Adipose tissue (tissue), 3 donors: Measurements from ENCODE around the gene CTRB2. TPM values are rescaled to one million over a fixed set of nuclear protein-coding genes. Genes with fewer than 3 reads are reported as not detected.

Experiments
- H3K27ac ChIP-seq: one replicate; pipeline ENCODE4 v1.5.1; 2013; ENCODE audit warnings: low read depth, low read length
- whole genome bisulfite sequencing, 3 donors: extraction: QIAGEN DNeasy Blood & Tissue Kit; methylation state at CpG; one replicate each; pipeline ENCODE4 v1.1.7; 2013; 5-methylcytosine and 5-hydroxymethylcytosine counted together
- polyA plus RNA-seq, 3 donors: library from polyadenylated mRNA; stranded (reverse); fragments of 200-250 nt; gene quantifications; one replicate each; pipeline ENCODE4 v1.2.3, GENCODE V29; 2013
- donor health status: healthy with polysubstance abuse.
- donor health status: Bipolar disorder and iron deficiency.
- donor health status: healthy.

The CTRB2 gene
- polyA plus RNA-seq, 3 donors: 1.9 to 31,205 (median 11.5) TPM

DNA sequence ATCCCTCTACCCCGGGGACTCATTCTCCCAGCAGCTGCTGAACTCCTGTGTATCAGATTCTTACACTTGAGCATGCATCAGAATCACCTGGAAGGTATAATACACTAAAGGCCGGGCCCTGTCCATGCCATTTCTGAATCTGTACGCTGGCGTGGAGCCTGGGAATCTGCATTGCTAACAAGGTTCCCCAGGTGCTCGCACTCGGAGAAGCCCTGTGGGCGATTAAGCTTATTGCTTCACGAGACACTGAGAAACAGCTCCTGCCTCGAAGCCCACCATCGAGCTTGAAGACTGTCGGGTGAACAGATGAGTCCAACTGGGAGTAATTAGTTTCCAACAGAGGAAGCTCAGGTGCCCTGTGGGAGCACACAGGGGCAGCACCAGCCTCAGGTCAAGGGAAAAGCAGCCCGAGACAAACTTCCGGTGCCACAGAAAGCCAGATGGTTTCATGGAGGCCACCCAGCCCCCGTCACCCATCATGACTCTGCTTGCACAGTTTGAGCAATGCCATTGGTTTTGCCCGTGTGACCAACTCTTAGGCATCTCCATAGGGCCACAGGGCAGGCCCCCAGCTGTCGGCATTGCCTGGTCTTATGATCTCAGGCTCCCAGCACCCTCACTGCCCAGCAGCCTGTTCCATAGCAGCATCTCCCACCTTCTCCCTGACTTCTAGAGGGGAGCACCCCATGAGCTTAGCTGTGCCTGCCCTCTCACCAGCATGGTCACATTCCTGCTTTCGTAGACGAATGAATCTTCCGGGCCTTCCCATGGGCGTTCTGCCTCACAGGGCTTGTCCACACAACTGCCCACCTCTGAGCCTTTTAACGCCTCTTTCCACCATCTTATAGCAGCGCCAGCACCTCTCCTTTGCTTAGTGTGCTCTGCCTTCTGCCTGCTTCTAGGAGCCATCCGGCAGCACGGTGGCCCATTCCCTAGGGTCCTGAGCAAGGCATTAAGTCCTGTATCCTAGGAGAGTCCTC is 10.9 kb downstream of the CTRB2 start:
- H3K27ac ChIP-seq: no peak overlapping the region
- 81 to 84% (median 83%) methylated on average over 24 of the region's 24 CpGs for WGBS, 3 donors

DNA sequence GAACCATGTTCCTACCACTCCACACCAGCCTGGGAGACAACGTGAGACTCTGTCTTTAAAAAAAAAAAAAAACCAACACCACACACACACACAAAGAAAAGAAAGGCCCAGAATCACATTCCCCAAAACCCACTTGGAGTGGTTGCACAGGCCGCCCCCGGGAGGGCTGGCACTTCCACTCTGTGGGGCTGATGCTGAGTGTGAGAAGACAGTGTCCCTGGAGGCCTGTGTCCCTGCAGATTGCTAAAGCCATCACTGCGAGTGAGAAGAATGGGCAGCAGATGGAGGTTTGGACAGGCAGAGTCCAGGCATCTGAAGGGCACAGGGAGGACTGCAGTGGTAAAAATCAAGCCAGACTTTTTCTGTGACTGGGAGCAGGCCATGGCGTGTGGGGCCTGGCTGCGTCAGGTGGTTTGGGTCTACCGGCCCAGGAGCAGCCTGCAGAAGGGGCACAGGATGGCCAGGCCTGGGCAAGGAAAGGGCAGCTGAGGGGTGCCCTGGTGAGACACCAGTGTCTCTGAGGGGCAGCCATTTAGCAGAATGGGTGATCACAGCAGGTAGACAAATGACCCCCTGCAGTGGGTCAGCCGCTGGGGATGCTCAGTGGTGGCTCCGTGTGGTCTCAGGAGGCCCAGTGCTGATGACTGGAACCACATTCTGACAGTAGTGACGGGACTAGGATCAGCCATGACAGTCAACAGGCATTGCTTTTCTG is 13.1 kb downstream of the CTRB2 start:
- WGBS, 3 donors: 84 to 87% (median 85%) methylated on average over 10 of the region's 10 CpGs
- no peak overlapping the region for H3K27ac ChIP-seq

DNA sequence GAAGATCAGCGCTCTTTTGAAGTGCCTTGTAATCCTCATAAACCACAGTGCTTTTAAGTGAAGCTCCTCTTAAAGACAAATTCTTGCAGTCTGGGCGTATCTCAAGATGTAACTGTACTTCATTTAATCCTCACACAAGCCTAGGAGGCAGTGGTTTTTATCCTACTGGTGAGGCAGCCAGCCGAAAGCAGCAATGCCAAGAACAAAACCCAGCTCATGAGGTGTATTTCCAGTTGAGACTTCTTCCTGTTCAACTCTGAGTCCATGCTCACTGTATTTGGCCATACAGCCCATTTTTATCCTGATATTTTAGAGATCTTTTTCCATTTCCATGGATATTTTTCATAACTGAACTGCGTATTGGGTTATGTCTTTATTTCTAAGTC is 13.7 kb downstream of the CTRB2 start:
- no peak overlapping the region for H3K27ac ChIP-seq
- 91 to 97% (median 97%) methylated on average over 4 of the region's 4 CpGs for WGBS, 3 donors

DNA sequence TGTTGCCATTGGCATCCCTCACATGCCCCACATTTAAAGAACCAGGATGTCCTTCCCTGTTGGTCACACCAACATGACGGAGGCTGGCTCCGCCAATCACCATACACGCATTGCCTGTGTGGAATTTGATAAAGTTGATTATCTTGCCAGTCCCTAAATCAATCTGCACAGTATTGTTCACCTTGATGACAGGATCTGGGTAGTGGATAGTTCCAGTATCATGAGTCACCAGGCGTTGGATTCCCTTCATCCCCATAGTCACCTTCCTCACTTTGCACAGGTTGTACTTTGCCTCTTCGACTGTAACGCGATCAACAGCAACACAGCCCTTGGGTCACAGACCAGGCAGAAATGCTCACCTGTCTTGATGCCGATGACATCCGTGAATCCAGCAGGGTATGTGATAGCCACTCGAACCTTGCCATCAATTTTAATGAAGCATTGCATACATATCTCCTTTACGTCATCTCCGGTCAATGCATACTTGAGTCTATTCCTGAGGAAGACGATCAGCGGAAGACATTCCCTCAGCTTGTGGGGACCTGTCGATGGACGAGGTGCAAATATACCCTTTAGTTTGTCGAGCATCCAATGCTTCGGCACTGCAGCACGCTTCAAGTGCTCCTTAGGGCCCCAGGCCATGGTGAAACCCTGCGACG is 14.2 kb downstream of the CTRB2 start:
- WGBS, 3 donors: 90 to 95% (median 92%) methylated on average over 21 of the region's 21 CpGs
- no peak overlapping the region for H3K27ac ChIP-seq

DNA sequence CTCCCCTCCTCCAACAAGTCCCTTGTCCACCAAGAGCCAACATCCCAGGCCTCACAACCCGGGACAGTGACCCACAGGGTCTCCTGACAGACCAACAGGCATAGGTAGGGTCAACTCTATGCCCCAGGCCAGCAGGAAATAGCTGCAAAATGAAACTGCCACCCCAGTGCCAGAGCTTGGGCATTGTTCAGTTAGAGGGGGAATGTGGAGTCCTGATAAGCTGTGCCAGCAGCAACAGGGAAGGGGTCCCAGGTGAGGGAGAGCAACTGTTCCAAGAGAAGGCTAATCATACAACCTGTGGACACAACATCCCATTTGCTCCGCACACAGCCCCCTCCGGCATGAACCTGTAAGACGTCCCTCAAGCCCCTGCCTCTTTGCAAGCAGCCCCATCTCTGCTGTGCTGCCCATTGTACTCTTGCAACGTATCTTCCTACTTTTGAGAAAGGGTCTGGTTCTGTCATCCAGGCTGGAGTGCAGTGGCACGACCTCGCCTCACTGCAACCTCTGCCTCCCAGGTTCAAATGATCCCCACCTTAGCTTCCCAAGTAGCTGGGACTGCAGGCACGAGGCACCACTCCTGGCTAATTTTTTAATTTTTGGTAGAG is 17.2 kb downstream of the CTRB2 start:
- H3K27ac ChIP-seq: no peak overlapping the region
- WGBS, 3 donors: 79 to 89% (median 79%) methylated on average over 8 of the region's 8 CpGs

DNA sequence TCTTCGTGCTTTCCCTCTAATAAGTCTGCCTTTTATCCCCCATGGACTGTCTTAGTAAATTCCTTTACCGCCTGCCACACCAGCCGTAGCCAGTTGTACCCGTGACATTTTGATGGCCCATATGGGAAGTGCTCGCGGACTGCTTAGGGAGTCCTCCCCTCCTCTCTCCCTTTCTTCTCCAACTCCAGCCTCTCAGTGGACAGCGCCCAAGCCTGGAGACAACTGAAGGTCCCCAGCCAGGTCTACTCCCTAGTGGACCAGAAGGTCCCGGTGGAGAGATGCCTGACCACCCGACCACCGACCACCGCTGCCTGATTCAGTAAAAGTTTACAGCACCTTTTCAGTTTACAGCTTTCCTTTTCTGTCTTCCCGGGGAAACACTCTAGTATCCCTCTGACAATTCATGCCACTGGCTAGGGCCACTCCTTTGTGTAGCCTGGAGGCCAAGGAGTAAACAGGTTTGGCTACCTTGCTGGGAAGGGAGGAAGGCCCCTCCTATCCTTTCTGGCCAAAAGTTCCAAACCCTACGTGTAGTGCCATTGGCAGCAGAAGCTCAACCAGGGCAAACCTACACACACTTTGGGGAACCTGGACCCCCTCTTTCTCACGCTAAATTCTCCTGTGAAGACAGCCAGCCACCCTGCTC is 18.0 kb downstream of the CTRB2 start:
- H3K27ac ChIP-seq: no peak overlapping the region

DNA sequence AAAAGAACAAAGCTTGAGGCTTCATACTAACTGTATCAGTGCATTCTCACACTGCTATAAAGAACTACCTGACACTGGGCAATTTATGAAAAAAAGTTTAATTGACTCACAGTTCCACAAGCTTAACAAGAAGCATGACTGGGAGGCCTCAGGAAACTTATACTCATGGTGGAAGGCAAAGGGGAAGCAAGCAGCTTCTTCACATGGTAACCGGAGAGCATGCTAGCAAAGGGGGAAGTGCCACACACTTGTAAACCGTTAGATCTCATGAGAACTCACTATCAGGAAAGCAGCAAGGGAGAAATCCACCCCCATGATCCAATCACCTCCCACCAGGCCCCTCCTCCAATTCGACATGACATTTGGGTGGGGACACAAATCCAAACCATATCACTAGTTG is 25.3 kb downstream of the CTRB2 start:
- no peak overlapping the region for H3K27ac ChIP-seq
- 21 to 48% (median 27%) methylated on average over 3 of the region's 3 CpGs for WGBS, 3 donors

More for the DNA sequence above, 18.0 kb downstream of the CTRB2 start:
- WGBS, 3 donors: 80 to 89% (median 88%) methylated on average over 14 of the region's 14 CpGs

DNA sequence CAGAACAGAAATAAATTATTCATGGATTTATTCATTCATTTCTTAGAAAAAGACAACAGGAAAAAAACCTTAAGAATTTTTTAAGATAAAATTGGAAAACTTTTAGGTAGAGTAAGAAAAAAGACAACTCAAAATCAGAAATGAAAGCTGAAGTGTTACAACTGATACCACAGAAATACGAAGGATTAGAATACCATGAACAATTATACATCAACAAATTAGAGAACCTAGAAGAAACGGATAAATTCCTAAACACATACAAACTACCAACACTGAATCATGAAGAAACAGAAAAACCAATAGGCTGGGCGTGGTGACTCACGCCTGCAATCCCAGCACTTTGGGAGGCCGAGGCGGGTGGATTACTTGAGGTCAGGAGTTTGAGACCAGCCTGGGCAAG is 27.8 kb downstream of the CTRB2 start:
- no peak overlapping the region for H3K27ac ChIP-seq
- WGBS, 3 donors: 94 to 97% (median 94%) methylated on average over 6 of the region's 6 CpGs

DNA sequence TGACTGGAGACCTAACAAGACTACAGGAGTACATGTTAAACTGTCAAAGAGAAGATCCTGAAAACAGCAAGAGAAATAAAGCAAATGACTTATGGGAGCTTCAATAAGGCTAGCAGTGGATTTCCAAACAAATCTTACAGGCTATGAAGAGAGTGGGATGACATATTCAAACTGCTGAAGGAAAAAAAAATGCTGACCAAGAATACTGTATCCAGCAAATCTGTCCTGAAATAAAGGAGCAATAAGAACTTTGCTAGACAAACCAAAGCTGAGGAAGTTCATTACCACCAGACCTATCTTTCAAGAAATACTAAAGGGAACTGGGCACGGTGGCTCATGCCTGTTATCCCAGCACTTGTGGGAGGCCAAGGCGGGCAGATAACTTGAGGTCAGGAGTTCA is 30.0 kb downstream of the CTRB2 start:
- WGBS, 3 donors: 91 to 100% (median 92%) methylated on average over 2 of the region's 2 CpGs
- H3K27ac ChIP-seq: no peak overlapping the region

DNA sequence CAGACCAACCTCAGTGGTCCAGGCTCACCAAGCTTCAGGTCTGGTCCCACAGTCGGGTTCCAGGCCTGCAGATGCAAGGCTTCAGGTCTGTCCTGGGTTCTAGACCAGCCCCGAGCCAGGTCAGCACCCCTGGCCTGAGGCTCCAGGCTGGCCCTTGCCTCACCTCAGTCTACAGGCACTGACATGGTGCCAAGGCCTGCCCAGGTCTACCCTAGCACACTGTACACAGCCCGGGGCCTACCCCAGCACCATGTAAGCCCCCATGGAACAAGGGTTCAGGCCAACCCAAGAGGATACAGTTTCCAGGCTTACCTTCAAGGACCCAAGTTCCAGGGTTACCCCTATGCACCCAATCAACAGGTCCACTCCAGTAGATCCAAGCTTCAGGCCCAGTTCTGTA is 31.9 kb downstream of the CTRB2 start:
- 93 to 100% (median 94%) methylated on average over 3 of the region's 3 CpGs for WGBS, 3 donors
- H3K27ac ChIP-seq: no peak overlapping the region

DNA sequence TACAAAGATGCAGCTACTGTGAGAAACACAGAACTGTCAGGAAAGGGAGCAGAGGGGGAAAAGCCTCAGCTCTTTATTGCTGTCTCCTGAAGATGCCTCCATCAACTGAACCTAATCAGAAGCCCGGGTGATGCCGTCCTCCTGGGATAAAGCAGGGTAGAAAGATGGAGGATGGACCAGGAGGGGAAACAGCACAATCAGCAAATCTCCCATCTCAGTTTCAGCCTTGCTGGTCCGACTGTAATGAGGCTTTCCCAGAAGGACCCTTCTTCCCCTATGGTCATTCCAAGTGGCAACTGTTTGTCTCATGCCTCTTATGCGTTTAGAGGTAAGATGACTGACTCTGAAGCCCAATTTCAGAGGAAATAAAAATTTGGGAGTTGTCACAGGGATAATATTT is 34.4 kb downstream of the CTRB2 start:
- H3K27ac ChIP-seq: no peak overlapping the region
- WGBS, 3 donors: 95 to 99% (median 96%) methylated on average over 4 of the region's 4 CpGs

DNA sequence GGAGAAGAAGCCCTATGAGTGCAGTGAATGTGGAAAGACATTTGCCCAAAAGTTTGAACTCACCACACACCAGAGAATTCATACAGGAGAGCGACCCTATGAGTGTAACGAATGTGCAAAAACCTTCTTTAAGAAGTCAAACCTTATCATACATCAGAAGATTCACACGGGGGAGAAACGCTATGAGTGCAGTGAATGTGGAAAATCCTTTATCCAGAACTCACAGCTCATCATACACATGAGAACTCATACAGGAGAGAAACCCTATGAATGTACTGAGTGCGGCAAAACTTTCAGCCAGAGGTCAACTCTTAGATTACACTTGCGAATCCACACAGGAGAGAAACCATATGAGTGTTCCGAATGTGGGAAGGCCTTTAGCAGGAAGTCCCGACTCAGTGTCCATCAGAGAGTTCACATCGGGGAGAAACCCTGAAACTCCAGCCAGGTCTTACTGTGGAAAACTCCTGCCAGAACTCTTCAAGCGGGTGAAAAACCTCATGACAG is 37.0 kb downstream of the CTRB2 start:
- no peak overlapping the region for H3K27ac ChIP-seq
- 94 to 98% (median 97%) methylated on average over 10 of the region's 10 CpGs for WGBS, 3 donors

DNA sequence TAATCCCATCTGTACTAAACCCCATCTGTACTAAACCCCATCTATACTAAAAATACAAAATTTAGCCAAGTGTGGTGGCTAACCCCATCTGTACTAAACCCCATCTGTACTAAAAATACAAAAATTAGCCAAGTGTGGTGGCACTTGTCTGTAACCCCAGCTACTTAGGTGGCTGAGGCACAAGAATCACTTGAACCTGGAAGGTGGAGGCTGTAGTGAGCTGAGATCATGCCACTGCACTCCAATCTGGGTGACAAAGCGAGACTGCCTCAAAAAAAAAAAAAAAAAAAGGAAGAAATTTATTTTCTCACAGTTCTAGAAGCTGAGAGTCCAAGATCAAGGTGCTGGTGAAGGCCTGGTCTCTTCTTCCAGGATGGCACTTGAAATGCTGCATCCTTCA is 46.6 kb downstream of the CTRB2 start:
- 100% methylated on average over 1 of the region's 1 CpG for WGBS, 3 donors
- no peak overlapping the region for H3K27ac ChIP-seq

Other genes with a start within 250 kb of the CTRB2 start
- gene WDR59, start 222.0 kb downstream of the CTRB2 start, polyA plus RNA-seq: 10 to 100 TPM; 14.3 to 16.5 (median 14.6) TPM
- 10 to 100 TPM in 1 of 3 donors, 1 to 10 TPM in 2; 6.0 to 14.8 (median 8.3) TPM for gene ZNRF1, start 208.1 kb downstream of the CTRB2 start, polyA plus RNA-seq
- gene LDHD, start 90.4 kb downstream of the CTRB2 start, polyA plus RNA-seq: 10 to 100 TPM; 18.8 to 68.6 (median 25.6) TPM
- gene ZFP1, start 58.6 kb downstream of the CTRB2 start, polyA plus RNA-seq: 1 to 10 TPM; 1.7 to 7.1 (median 3.4) TPM
- over 10,000 TPM in 1 of 3 donors, 1 to 10 TPM in 2; 1.8 to 25,796 (median 9.4) TPM for gene CTRB1, start 11.8 kb upstream of the CTRB2 start, polyA plus RNA-seq
- gene BCAR1, start 44.5 kb upstream of the CTRB2 start, polyA plus RNA-seq: 10 to 100 TPM; 28.6 to 64.0 (median 28.7) TPM
- gene CFDP1, start 226.3 kb upstream of the CTRB2 start, polyA plus RNA-seq: 100 to 1,000 TPM in 1 of 3 donors, 10 to 100 TPM in 2; 40.9 to 113 (median 45.5) TPM